NCI-H2227 (cell line): ENCODE measurements around the gene WBP2NL.
A peak's percentile ranks its signal among the peaks of the same experiment; 100 is the strongest.

Experiments
- DNase-seq: peaks from one replicate; lab custom pipeline; 2025; ENCODE audit not compliant: unreplicated experiment; lab: John Stamatoyannopoulos, UW

WBP2NL gene

GRCh38 chr22:42033263-42034181, 34.9 kb downstream of the WBP2NL start:
- DNase-seq = no peak

- DNase-seq = no peak
Observed at GRCh38 chr22:42035256-42035655, 36.7 kb downstream of the WBP2NL start.

GRCh38 chr22:42039271-42039670, 40.7 kb downstream of the WBP2NL start:
- no peak for DNase-seq

- DNase-seq = no peak
Observed at GRCh38 chr22:42041784-42042183, 43.2 kb downstream of the WBP2NL start.

- DNase-seq = no peak
Observed at GRCh38 chr22:42050641-42051180, 52.1 kb downstream of the WBP2NL start.

DNA sequence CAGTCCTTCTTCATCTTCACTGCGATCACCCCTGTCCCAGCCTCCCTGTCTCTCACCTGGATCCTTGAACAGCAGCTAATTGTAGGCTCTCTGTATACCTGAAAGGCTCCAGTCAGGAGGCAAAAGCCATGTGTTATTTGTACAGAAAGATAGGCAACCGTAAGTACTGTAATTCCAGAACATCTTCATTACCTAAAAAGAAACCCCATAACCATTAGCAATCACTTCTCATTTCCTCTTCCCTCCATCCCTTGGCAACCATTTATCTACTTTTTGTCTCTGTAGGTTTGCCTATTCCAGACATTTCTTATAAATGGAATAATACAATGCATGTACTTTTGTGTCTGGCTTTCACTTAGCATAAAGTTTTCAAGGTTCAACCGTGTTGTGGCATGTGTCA, 54.2 kb downstream of the WBP2NL start:
- no peak for DNase-seq

- no peak for DNase-seq
Observed at GRCh38 chr22:42056757-42057511, 58.3 kb downstream of the WBP2NL start.

DNA sequence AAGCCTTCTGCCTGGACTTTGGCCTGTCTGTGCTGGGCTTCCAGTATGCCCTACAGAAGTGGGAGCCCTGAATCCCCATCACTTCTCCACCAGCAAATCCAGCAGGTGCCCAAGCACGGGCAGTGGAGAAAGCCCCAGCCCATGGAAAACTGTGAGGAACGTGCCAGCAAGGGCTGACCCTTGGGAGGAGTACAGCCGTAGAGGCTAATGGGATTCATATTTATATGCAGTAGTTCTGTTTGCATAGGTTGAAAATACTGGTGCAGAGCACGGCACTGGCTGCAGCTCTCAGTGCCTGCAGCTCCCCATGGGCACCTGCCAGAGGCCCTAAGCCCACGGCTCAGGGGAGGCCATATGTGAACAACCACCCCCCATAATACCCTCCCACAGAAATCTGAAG, 61.9 kb downstream of the WBP2NL start:
- no peak for DNase-seq

DNA sequence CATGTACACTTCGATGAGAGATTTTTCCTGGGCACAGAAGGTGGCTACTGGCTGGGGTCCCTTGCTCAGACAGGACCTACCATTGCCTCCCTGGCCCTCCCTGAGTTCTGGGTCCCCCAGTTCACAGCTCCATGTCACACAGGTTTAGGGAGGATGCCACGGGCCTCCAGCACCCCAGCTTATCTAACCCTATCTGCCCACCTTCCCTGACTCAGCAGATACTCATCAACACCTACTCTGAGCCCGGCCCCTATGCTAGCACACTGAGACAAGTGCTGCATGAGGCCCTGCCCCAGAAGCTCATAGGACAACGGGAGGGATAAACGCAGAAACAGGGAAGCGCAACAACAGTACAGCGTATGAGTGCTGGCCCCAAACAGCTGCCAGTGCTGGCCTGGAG, 62.5 kb downstream of the WBP2NL start:
- no peak for DNase-seq

- no peak for DNase-seq
Observed at GRCh38 chr22:42062506-42063170, 64.0 kb downstream of the WBP2NL start.

- no peak for DNase-seq
Observed at GRCh38 chr22:42064629-42065028, 66.0 kb downstream of the WBP2NL start.

DNA sequence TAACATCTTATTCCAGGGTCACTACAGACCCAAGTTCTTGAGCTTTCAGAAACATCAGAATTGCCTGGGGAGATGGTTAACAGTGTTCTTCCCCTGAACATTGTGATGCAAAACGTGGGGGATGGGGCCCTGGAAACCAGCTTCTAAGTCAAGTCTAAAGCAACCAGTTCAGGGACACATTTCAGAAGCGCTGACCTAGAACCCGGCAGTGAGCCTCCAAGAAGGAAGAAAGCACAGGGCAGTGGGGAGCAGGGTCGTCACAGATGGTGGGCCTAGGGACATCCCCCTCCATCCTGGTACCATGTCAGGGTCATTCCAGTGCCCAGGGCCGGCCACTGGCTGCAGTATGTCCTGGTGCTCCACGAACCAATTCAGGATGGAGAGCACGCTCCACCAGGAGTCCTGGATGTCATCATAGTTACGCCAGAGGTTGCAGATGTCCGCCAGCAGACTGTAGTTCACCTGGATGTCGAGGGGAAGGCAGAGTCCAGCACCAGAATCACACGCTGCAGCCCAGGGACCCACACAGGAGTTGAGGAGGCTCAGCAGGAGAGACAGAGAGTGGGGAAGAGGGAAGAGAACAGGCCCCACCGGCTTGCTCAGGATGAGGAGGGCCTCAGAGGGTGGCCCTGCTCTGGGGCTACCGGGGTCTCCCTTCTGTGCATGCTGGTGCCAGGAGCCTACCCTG, 67.0 kb downstream of the WBP2NL start:
- no peak for DNase-seq

DNA sequence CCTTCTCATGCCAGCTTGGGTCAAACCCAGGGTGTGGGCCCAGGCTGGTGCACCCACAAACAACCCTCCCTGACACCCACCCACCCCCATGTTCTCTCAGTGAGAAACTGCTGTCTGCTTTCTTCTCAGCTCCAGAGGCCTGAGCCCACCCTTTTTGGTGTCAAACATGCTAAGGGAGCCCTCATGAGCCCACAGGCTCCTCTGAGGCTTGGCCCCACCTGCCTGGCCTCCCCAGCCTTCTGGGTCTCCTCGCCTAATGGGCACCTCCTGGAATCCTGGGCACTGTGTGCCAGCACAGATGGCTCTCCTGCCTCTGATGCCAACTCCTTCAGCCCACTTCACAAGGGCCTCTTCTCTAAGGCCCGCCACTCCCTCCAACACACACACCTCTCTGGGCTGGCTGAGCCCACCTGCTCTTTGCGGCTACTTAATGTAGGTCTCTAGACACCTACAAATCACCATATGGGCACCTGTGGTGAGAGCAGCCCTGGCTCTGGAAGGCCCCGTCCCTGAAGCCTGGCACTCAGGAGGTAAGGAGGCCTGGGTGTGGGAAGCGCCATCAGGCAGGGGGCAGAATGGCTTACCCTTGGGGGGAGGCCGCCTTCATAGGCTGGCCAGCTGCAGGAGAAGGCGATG, 67.7 kb downstream of the WBP2NL start:
- DNase-seq = no peak

DNA sequence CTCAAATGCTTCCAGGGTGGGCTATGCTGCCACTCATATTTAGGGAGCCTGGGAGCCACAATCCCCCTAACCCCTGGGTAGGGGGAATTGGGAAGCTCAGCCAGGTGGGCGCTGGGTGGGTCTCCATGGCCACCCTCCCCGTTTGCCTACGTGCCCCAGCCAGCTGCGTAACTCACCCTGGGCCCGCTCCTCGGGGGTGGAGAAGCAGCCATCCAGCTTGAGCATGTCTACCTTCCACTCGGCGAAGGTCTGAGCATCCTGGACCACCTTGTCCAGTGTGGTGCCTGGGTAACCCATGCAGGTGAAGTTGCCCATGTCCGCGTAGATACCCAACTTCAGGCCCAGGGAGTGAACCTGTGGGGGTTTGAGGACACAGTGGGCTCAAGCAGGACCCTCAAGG, 68.3 kb downstream of the WBP2NL start:
- DNase-seq = no peak

- DNase-seq = no peak
Observed at GRCh38 chr22:42067671-42068251, 69.2 kb downstream of the WBP2NL start.

- DNase-seq = no peak
Observed at GRCh38 chr22:42068291-42068690, 69.7 kb downstream of the WBP2NL start.

- DNase-seq = no peak
Observed at GRCh38 chr22:42069801-42070516, 71.4 kb downstream of the WBP2NL start.

DNA sequence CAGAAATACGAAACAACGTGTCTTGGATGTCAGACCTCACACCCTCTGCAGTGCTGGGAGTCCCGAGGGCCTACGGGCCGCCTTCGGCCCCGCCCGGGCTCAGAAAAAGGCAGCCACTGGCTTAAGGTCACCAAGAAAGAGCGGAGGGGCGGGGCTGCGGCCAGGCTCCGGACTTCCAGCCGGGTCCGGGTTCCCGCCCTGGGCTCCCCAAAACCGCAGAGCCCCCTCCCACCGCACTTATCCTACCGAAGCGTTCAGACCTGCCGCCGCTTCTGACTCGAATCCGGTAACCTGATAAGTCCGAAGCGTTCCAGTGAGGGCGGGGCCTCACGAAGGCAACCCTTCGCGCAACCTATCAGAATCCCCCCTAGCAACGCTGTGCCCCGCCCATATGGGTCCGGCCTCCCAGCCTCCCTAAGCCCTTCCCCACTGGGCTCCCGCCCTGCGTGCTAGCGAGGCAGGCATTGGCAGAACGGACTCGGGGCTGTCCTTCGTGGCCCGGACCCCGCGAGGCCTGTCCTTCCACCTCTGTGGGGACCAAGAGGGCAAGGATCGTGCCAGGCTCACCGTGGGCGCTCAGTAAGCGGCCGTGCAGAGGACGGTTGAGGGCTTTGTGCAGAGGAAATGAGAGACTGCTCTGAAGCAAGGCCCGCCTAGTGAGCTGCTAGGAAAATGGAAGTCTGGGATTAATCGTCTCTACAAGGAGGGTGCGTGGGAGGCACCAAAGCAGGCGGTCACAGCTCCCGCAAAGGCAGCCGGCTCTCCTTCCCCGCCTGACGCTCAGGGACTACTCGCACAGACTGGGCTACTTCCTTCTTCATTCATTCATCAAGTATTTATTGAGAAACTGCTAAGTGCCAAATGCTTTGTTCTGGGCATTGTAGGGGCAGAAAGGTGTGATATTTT, 72.2 kb downstream of the WBP2NL start, which contains the start of gene NAGA:
Gene NAGA (minus strand): TSS at position 296 of the 906 bp plus-strand sequence. CDS start 515 bp downstream, outside the sequence.
- DNase-seq = peak; percentile 95
